NK-92 (cell line): ENCODE measurements around the gene MMP24.

Source experiments
- DNase-seq: peaks from one replicate; lab custom pipeline; 2025; ENCODE audit not compliant: unreplicated experiment; lab: John Stamatoyannopoulos, UW

MMP24 gene

GRCh38 chr20:35277127-35277526 lies 50.6 kb downstream of the MMP24 start:
- no peak for DNase-seq

GRCh38 chr20:35277531-35278395 lies 51.3 kb downstream of the MMP24 start, which contains the start of gene MMP24OS:
TSS of gene MMP24OS (minus strand) at chr20:35278122. CDS start at chr20:35277929, 193 bp downstream.
- peak; percentile 34 for DNase-seq

DNA sequence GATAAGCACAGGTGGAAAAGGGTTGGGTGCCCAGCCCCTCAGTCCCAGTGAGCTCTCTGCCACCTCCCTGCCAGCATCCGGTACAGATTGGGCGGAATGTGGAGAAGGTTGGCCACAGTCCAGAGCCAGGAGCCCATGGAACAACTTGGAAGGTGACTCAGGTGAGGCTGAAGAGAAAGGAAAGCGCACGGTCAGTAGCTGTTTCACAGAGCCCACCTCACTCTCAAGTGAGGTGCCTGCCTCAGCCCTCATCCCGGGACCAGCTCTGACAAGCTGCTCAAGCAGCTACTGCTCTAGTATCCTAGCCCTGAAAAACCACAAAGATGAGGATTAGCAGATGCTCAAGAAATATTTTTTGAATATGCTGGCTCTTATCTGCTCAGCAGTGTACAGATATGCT lies 52.5 kb downstream of the MMP24 start:
- DNase-seq = no peak

DNA sequence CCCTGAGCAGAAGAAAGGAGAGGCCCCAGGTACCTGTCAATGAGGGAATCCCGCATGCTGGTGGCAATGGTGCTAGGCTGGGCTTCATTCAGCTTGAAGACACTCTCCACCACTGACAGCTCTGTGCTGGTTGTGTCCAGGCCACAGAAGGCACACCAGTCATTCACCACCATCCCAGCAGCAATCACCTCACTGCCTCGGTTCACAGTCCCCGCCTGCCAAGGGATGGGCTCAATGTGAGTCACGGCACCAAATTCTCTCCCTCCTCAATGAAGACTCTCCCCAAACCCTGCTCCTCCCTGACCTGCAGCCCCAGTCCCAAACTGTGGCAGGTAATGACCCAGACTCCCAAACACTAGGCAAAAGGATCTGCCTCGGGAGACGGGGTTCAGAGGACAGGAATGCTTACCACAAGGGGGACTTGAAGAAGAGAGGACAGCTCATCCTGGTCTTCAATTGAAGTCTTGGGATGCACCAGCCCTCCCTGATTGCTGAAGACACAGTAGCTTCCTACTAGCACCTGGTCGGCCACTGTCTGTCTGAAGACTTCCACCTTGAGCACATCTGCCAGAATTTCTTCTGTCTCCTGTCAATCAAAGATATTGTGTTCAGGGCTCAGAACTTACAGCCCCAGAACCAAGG lies 53.2 kb downstream of the MMP24 start:
- no peak for DNase-seq

GRCh38 chr20:35280523-35280922 lies 54.0 kb downstream of the MMP24 start:
- no peak for DNase-seq

DNA sequence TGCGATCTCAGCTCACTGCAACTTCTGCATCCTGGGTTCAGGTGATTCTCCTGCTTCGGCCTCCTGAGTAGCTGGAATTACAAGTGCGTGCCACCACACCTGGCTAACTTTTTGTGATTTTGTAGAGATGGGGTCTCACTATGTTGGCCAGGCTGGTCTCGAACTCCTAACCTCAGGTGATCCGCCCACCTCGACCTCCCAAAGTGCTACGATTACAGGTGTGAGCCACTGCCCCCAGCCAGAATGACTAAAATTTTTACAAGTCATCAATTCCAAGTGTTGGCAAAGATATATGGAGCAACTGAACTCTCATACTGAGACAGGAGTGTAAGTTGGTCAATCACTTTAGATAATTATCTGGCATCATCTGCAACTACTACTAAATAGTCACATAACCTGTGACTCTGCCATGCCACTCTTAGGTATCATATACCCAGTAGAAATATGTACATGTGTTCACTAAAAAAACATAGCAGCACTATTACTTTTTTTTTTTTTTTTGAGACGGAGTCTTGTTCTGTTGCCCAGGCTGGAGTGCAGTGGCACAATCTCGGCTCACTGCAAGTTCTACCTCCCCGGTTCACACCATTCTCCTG lies 55.1 kb downstream of the MMP24 start:
- no peak for DNase-seq

DNA sequence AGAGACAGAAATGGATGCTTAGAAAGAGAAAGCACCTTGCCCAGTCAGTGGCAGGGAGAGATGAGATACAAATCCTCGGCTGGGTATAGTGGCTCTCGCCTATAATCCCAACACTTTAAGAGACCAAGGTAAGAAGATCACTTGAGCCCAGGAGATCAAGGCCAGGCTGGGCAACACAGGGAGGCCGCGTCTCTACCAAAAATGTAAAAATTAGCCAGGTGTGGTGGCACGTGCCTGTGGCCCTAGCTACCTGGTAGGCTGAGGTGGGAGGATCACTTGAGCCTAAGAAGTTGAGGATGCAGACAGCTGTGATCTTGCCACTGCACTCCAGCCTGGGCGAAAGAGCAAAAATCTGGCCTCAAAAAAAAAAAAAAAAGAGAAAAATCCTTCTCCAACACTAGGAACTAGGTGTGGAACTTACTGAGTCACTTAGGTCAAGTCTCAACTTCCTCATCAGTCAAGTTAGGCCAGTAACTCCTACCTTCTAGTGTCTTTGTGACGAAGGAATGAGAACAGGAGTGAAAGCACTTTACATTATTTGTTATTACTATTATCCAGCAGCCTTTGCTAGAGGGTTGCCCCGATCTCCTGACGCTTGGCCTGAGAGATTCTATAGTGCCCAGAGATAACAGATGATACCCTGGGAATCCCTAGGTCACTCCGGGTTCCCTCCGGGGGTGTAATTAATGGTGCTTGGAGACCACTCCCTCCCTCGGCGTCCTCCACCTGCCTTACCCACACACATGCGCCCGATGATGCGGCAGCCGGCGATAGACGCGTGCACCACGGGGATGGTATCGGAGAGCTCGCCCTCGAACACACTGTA lies 57.2 kb downstream of the MMP24 start:
- DNase-seq = no peak

DNA sequence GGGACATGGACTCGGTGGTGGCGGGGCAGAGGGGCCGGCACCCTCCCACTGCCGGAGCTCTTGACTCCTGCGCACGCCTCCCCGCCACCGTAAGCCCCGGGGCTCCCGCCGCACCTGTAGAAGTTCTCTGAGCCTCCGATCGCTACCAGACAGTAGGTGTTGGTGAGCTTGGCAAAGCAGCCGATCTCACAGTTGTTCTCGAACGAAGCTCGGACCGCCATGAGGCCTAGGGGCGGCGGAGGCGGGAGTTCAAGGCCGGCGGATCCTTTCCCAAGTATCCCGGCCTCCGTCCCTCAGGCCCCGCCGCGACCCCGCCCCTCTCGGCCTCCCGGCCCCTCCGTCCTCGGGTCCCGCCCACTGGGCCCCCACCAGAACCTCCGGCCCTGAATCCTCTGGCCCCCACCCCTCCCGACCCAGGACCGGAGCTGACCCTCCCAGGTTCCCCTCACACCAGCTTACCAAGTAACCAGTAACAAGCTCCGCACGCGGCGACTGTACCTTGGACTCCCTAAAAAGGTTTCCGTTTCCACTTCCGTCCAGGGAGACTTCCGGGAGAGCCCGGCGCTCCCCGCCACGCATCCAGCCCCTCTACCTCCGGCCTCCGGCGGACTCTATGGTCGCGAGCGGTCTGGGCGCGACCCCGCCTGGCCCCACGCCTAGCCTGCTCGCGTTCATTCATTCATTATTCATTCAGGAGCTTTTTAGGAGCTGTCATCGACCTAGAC lies 57.9 kb downstream of the MMP24 start, which contains the start of gene EIF6:
Gene EIF6 (minus strand): TSS at position 506 of the 725 bp plus-strand sequence. CDS start 285 bp downstream, at position 221.
- no peak for DNase-seq

GRCh38 chr20:35284992-35285805 lies 58.7 kb downstream of the MMP24 start:
- no peak for DNase-seq

- no peak for DNase-seq
Measured at GRCh38 chr20:35285806-35286076, 59.3 kb downstream of the MMP24 start.

DNA sequence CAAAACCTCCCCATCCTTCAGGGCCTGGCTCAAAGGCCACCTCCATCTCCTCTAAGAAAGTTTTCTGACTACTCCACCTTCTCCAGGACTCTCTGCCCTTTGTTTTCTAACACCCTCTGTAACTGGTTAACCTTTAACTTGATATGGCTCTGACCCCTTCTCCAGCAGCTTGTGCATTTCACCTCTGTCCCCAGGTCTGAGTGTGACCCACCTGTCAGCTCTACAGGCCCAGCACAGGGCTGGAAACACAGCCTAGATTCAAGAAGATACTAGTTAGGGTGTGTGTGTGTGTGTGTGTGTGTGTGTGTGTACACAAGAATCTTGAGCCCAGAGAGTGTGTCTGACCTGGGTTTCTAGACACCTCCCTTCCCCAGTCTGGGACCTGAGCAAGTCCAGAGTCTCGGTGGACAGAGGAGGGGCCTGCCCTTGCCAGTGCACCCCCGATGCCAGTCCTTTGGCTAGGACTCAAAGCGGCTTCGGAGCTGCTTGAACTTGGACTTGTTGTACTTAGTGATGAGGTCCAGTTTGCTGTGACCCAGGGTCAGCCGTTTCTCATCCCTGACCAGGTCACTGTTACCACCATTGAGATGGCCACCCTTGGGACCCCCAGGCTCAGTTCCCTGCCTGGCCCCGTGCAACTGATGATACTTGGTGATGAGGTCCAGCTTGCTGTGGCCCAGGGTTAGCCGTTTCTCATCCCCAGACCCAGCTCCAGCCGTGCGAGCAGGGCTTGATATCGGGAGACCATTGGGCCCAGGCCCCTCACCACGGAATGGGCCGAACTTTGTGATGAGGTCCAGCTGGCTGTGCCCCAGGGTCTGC lies 59.8 kb downstream of the MMP24 start:
- no peak for DNase-seq

- DNase-seq = no peak
Measured at GRCh38 chr20:35286899-35287508, 60.5 kb downstream of the MMP24 start.

DNA sequence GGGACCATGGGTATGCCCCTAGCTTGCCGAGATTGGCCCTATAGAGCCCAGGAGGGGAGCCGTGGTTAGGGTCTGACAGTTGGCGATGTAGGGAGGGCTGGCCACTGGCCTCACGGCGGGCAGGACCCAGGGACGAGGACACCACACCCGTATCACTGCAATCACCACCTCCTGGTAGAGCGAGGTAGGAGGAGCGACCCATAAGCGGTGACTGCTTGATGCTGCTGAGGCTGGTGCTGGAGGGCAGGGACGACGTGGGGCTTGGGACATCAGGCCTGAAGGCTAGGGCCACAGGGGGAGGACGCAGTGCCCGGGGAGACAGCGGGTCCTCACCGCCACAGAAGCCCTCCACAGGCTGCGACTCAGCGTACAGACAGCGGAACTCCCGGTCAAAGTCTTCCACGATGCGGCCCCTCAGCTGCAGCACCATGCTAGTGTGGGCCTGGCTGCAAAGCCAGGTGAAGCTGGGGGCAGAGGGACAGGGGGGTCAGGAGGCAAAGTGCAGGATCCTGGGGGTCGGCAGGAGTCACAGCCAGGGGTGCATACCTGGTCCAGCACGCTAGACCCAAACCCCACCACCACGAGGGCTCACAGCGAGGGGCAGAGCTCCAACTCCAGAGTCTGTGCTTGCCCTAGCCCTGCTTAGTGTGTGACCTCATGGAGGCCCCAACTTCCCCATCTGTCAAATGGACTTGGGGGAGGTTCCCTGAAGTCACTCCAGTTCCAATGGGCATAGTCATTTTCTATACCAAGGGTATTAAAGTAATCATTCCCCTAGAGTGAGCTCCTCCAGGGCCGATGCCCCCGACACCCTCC lies 61.2 kb downstream of the MMP24 start:
- DNase-seq = no peak

- DNase-seq = no peak
Measured at GRCh38 chr20:35288325-35289060, 62.0 kb downstream of the MMP24 start.

GRCh38 chr20:35290186-35290886 lies 63.8 kb downstream of the MMP24 start:
- DNase-seq = no peak

DNA sequence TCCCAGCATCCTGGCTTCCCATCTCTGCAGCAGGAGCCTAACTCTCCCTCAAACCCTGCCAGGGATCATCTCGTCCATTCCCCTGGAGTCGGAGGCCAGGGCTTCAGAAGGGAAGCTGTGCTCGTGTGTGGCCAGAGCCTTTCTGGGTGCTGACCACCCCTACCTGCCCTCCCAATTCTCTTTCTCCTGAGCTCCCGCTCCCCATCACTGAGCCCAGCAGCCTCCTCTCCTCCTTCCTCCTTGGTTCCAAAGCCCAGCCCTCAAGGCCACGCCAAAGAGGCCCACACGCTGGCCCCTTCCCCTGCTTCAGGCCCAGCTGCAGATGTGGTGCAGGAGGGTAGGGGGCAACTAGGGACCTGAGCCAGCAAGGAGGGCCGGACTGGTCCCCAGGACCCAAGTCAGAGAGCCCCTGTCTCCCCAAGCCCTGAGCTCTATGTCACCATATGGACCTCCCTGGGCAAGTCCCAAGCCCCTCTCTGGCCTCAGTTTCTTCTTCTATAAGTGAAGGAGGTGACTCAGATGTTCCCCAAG lies 64.5 kb downstream of the MMP24 start:
- DNase-seq = no peak
